HEK293 (cell line): ENCODE measurements around the gene OVOL1.

Experiments used
- TRIM28 ChIP-seq: IDR thresholded peaks from 2 replicates; pipeline ENCODE4 v1.6.1; 2011; ENCODE audit warnings: low read length, control low read depth, borderline replicate concordance
- ZBTB21 ChIP-seq: fragments of 450-650 bp; formaldehyde crosslinking; IDR thresholded peaks from 2 replicates; pipeline ENCODE4 v1.5.1; 2017; ENCODE audit warnings: missing biosample characterization, missing genetic modification characterization
- ZNF24 ChIP-seq: fragments of 450-650 bp; formaldehyde crosslinking; IDR thresholded peaks from 2 replicates; pipeline ENCODE4 v1.5.1; 2016; ENCODE audit warnings: missing biosample characterization, missing genetic modification characterization
- TF ChIP-seq, protein P1 (sequence below): fragments of 450-650 bp; formaldehyde crosslinking; IDR thresholded peaks from 2 replicates; pipeline ENCODE4 v1.5.1; 2016; ENCODE audit warnings: missing biosample characterization, missing genetic modification characterization

- TF ChIP-seq ZBTB21 (tag by site-specific recombination) (no peak), TRIM28 (no peak), ZNF24 (tag by site-specific recombination) (no peak)
- TF ChIP-seq, protein P1, sequence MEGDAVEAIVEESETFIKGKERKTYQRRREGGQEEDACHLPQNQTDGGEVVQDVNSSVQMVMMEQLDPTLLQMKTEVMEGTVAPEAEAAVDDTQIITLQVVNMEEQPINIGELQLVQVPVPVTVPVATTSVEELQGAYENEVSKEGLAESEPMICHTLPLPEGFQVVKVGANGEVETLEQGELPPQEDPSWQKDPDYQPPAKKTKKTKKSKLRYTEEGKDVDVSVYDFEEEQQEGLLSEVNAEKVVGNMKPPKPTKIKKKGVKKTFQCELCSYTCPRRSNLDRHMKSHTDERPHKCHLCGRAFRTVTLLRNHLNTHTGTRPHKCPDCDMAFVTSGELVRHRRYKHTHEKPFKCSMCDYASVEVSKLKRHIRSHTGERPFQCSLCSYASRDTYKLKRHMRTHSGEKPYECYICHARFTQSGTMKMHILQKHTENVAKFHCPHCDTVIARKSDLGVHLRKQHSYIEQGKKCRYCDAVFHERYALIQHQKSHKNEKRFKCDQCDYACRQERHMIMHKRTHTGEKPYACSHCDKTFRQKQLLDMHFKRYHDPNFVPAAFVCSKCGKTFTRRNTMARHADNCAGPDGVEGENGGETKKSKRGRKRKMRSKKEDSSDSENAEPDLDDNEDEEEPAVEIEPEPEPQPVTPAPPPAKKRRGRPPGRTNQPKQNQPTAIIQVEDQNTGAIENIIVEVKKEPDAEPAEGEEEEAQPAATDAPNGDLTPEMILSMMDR (tag by site-specific recombination) = no peak
Observed at GRCh38 chr11:65764434-65764833, 22.4 kb upstream of the OVOL1 start.
